Measurements from ENCODE around the gene PNMT. TPM values are rescaled to one million over a fixed set of nuclear protein-coding genes. Genes with fewer than 3 reads are reported as not detected.

The PNMT gene
- polyA plus RNA-seq, 1 of the 3 experiments (the other 2 are of a cell fraction): 0.07 TPM

- no peak overlapping the region for H3K27ac ChIP-seq (ENCODE audit: low read depth in 2 of 2, low read length in 1 of 2)
- no peak for DNase-seq
- 86% methylated on average over 4 of the region's 4 CpGs for whole genome bisulfite sequencing (ENCODE audit: low lambda C conversion rate)
- H3K9me3 ChIP-seq: no peaks in the 10 kb centered on the region
- H3K4me2 ChIP-seq: no peak overlapping the region
- CTCF ChIA-PET: interaction anchor here (2.1 to 17.4 kb wide), 3 partner anchors 12 to 25 kb away, joined by 6 to 332 read pairs (median 93); partner anchors contain the start of genes PPP1R1B and TCAP
- H3K79me2 ChIP-seq (ENCODE audit: insufficient read depth): peaks cover 84% of the 10 kb centered on the region
- no peak overlapping the region for H3K4me3 ChIP-seq (ENCODE audit: low read depth in 2 of 2, low read length in 1 of 2)
- H3F3A ChIP-seq (replicated peaks; ENCODE audit: insufficient read depth): no peaks in the 10 kb centered on the region
- H3K36me3 ChIP-seq (replicated peaks in 1 of 2; ENCODE audit: control insufficient read depth in 1 of 2, insufficient read depth in 2 of 2, low read length in 1 of 2): no peaks in the 10 kb centered on the region
- H3K27me3 ChIP-seq (ENCODE audit: insufficient read depth): no peaks in the 10 kb centered on the region
- H3K9me2 ChIP-seq: no peaks in the 10 kb centered on the region
- no peak overlapping the region for H2AFZ ChIP-seq (ENCODE audit: low read depth)
- POLR2A ChIA-PET: no interaction called here
- peaks cover 29% of the 10 kb centered on the region for H4K20me1 ChIP-seq (ENCODE audit: insufficient read depth)
- TF ChIP-seq USF1 (IDR thresholded peaks at IDR 0.05; ENCODE audit: borderline replicate concordance, low read depth): no peak
- no peak for TF ChIP-seq MXI1 (IDR thresholded peaks at IDR 0.05; ENCODE audit: low read depth, low read length)
- TF ChIP-seq GATA2 (CRISPR knock-in tag; IDR thresholded peaks at IDR 0.05): no peak
- no peak for TF ChIP-seq EP300 (IDR thresholded peaks at IDR 0.05; ENCODE audit: borderline replicate concordance in 1 of 2, low read depth in 1 of 2, low read length in 1 of 2)
- TF ChIP-seq MEF2A (IDR thresholded peaks at IDR 0.05; ENCODE audit: borderline replicate concordance, low read depth): no peak
- no peak for TF ChIP-seq POLR2AphosphoS5 (IDR thresholded peaks at IDR 0.05; ENCODE audit: low read depth, low read length)
- TF ChIP-seq TCF12 (IDR thresholded peaks at IDR 0.05): no peak
- TF ChIP-seq REST (IDR thresholded peaks at IDR 0.05; ENCODE audit: low read depth, low read length): no peak
- TF ChIP-seq RFX5 (IDR thresholded peaks at IDR 0.05; ENCODE audit: low read length): no peak
- TF ChIP-seq TEAD4 (IDR thresholded peaks at IDR 0.05; ENCODE audit: borderline replicate concordance, insufficient read depth): no peak
- no peak for TF ChIP-seq CTCF (IDR thresholded peaks at IDR 0.05)
- TF ChIP-seq CHD2 (IDR thresholded peaks at IDR 0.05; ENCODE audit: low read length, partially characterized antibody): no peak
- H3K4me1 ChIP-seq (ENCODE audit: control insufficient read depth in 1 of 2, insufficient read depth in 2 of 2, low read depth in 1 of 2, low read length in 1 of 2): peaks cover 0 to 24% of the 10 kb centered on the region in 2 experiments; a peak in 2 of 4 replicates
- no peak overlapping the region for H3K9ac ChIP-seq
Measured at GRCh38 chr17:39640591-39641031, 27.6 kb upstream of the PNMT start.
